Sigmoid colon (tissue), 7 donors: ENCODE measurements around the gene EDEM1. TPM values are rescaled to one million over a fixed set of nuclear protein-coding genes. Genes with fewer than 3 reads are reported as not detected.

Experiments used
- DNase-seq: peaks from one replicate; pipeline ENCODE4 v3.0.0-alpha.2; 2019
- H3K27ac ChIP-seq, 4 donors: fragments of 200-600 bp; sonication (generic); one replicate each; pipeline ENCODE4 v1.5.1; 2016 to 2019; ENCODE audit warnings: mild to moderate bottlenecking in 1 of 4
- H3K27me3 ChIP-seq, 3 donors: fragments of 200-600 bp; sonication (generic); one replicate each; pipeline ENCODE4 v1.5.1; 2019; ENCODE audit warnings: mild to moderate bottlenecking in 1 of 3
- H3K36me3 ChIP-seq, 4 donors: fragments of 200-600 bp; sonication (generic); one replicate each; pipeline ENCODE4 v1.5.1; 2016 to 2019
- H3K4me1 ChIP-seq, 4 donors: fragments of 200-600 bp; sonication (generic); one replicate each; pipeline ENCODE4 v1.5.1; 2017 to 2019
- H3K4me3 ChIP-seq, 4 donors: fragments of 200-600 bp; sonication (generic); one replicate each; pipeline ENCODE4 v1.5.1; 2017 to 2019; ENCODE audit warnings: mild to moderate bottlenecking in 2 of 4, moderate library complexity in 1 of 4
- H3K9me3 ChIP-seq, 4 donors: fragments of 200-600 bp in 3 of 4; sonication (generic) in 3 of 4; one replicate each; pipeline versions ENCODE4 v1.5.1 to v1.6.1; 2013 to 2019
- CTCF ChIP-seq, 4 experiments: fragments of 450-650 bp in 3 of 4; fragments of 200-600 bp in 1 of 4; IDR thresholded peaks; one replicate each; pipeline ENCODE4 v1.5.1; 2016 to 2019; ENCODE audit warnings: antibody characterized with exemption in 4 of 4, mild to moderate bottlenecking in 3 of 4, moderate library complexity in 2 of 4
- EP300 ChIP-seq, 4 donors: sonication (generic); formaldehyde crosslinking; IDR thresholded peaks; one replicate each; pipeline ENCODE4 v1.6.1; 2017; ENCODE audit warnings: antibody characterized with exemption in 4 of 4
- POLR2A ChIP-seq, 2 donors: fragments of 450-650 bp; IDR thresholded peaks; one replicate each; pipeline ENCODE4 v1.6.1; 2016; ENCODE audit warnings: antibody characterized with exemption in 2 of 2, mild to moderate bottlenecking in 2 of 2, moderate library complexity in 2 of 2
- POLR2AphosphoS5 ChIP-seq, 4 donors: sonication (generic); formaldehyde crosslinking; IDR thresholded peaks; one replicate each; pipeline ENCODE4 v1.6.1; 2017; ENCODE audit warnings: antibody characterized with exemption in 4 of 4
- WGBS, 2 donors: extraction: QIAGEN DNeasy Blood & Tissue Kit; methylation state at CpG; one replicate each; pipeline ENCODE4 v1.1.7; 2013; 5-methylcytosine and 5-hydroxymethylcytosine counted together
- intact Hi-C: fragments of 100-400 bp; cut with DNase I; formaldehyde crosslinking; loops from one replicate; pipeline ENCODE4 v1.15.1; 2023
- polyA plus RNA-seq, 3 donors: library from polyadenylated mRNA; stranded (reverse); fragments of 200-250 nt; gene quantifications; one replicate each; pipeline ENCODE4 v1.2.3, GENCODE V29; 2013
- total RNA-seq, 4 donors: library from RNA; depleted of rRNA; stranded (reverse); fragments of >200 nt; gene quantifications; one replicate each; pipeline ENCODE4 v1.1.0, GENCODE V29; 2016
- donor health status: healthy with polysubstance abuse.
- donor health status: Bipolar disorder and iron deficiency.
- donor health status: healthy.

Gene EDEM1
- total and polyA plus RNA-seq, 7 donors, result 3.6 to 23.8 (median 18.1) TPM

GRCh38 chr3:5262507-5262906 lies 75.0 kb downstream of the EDEM1 start:
- H3K36me3 ChIP-seq, result no peaks in the 10 kb centered on the region
- no peak overlapping the region for H3K27ac ChIP-seq
- TF ChIP-seq POLR2AphosphoS5 (IDR thresholded peaks at IDR 0.05) (no peak), POLR2A (IDR thresholded peaks at IDR 0.05) (no peak), EP300 (IDR thresholded peaks at IDR 0.05) (no peak), CTCF (IDR thresholded peaks at IDR 0.05) (no peak)
- no peak overlapping the region for H3K4me3 ChIP-seq
- H3K9me3 ChIP-seq, result no peaks in the 10 kb centered on the region
- intact Hi-C loops, result no loop called here
- H3K27me3 ChIP-seq, result no peaks in the 10 kb centered on the region
- no peaks in the 10 kb centered on the region for H3K4me1 ChIP-seq
- DNase-seq, result no peak
- 82 to 93% methylated on average over 4 of the region's 4 CpGs for WGBS, 2 donors

DNA sequence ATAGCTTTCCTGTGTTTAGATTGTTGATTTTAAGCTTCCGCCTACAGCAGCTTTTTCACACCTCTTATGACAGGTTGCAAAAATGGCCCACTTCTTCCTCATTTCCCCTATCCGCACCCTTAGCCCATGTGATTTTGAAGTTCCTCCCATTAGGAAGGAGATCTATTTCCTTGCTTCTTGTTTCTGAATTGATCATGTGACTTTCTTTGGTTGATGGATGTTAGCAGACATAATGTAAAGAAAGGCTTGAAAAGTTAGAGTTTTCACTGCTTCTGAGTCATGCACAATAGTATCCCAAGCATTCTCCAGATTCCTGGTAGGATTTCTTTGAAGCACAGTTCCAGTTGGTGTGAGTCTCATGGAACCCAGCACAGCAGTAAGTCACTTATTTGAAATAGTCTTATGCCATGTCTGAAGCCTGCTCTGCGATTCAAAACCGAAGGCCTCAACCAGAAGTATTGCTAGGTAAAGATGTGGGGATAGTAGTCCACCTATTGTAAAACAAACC lies 76.6 kb downstream of the EDEM1 start:
- WGBS, 2 donors, result 96% methylated on average over 4 of the region's 4 CpGs
- no peaks in the 10 kb centered on the region for H3K36me3 ChIP-seq
- intact Hi-C loops, result no loop called here
- no peaks in the 10 kb centered on the region for H3K4me1 ChIP-seq
- H3K4me3 ChIP-seq, result no peak overlapping the region
- DNase-seq, result no peak
- H3K27ac ChIP-seq, result no peak overlapping the region
- TF ChIP-seq CTCF (IDR thresholded peaks at IDR 0.05) (no peak), POLR2AphosphoS5 (IDR thresholded peaks at IDR 0.05) (no peak), EP300 (IDR thresholded peaks at IDR 0.05) (no peak), POLR2A (IDR thresholded peaks at IDR 0.05) (no peak)
- H3K9me3 ChIP-seq, result no peaks in the 10 kb centered on the region
- no peaks in the 10 kb centered on the region for H3K27me3 ChIP-seq

- Histone ChIP-seq H3K4me1 (no peaks in the 10 kb centered on the region), H3K36me3 (no peaks in the 10 kb centered on the region), H3K9me3 (no peaks in the 10 kb centered on the region), H3K4me3 (no peak overlapping the region), H3K27me3 (no peaks in the 10 kb centered on the region), H3K27ac (no peak overlapping the region)
- intact Hi-C loops, result no loop called here
- DNase-seq, result no peak
- WGBS, 2 donors, result 78 to 84% methylated on average over 7 of the region's 7 CpGs
- TF ChIP-seq POLR2A (IDR thresholded peaks at IDR 0.05), result no peak
- TF ChIP-seq CTCF (IDR thresholded peaks at IDR 0.05), result no peak
- TF ChIP-seq POLR2AphosphoS5 (IDR thresholded peaks at IDR 0.05), result no peak
- no peak for TF ChIP-seq EP300 (IDR thresholded peaks at IDR 0.05)
Observed at GRCh38 chr3:5264896-5265770, 77.6 kb downstream of the EDEM1 start.

- TF ChIP-seq POLR2AphosphoS5 (IDR thresholded peaks at IDR 0.05) (no peak), EP300 (IDR thresholded peaks at IDR 0.05) (no peak), POLR2A (IDR thresholded peaks at IDR 0.05) (no peak), CTCF (IDR thresholded peaks at IDR 0.05) (no peak)
- Histone ChIP-seq H3K9me3 (no peaks in the 10 kb centered on the region), H3K27me3 (no peaks in the 10 kb centered on the region), H3K36me3 (no peaks in the 10 kb centered on the region), H3K4me1 (no peaks in the 10 kb centered on the region), H3K4me3 (no peak overlapping the region), H3K27ac (no peak overlapping the region)
- intact Hi-C loops, result no loop called here
- DNase-seq, result no peak
- WGBS, 2 donors, result 67 to 71% methylated on average over 2 of the region's 2 CpGs
Observed at GRCh38 chr3:5267252-5267651, 79.7 kb downstream of the EDEM1 start.
